ENCODE data around the gene ZBTB32. TPM values are rescaled to one million over a fixed set of nuclear protein-coding genes. Genes with fewer than 3 reads are reported as not detected.
A peak's percentile ranks its signal among the peaks of the same experiment; 100 is the strongest.

The ZBTB32 gene
- total RNA-seq, 1 donor: not detected

GRCh38 chr19:35755550-35756376, 51.4 kb downstream of the ZBTB32 start:
- no peaks in the 10 kb centered on the region for H3K9me3 ChIP-seq (ENCODE audit: low read depth, low read length)
- H3K36me3 ChIP-seq (ENCODE audit: insufficient read depth, low read length): peaks cover 34% of the 10 kb centered on the region
- H3K27ac ChIP-seq (ENCODE audit: low read depth, low read length): peak overlapping the region; percentile 84
- peak; percentile 91 for DNase-seq (ENCODE audit: insufficient read length, low spot score, missing footprints)
- peak overlapping the region; percentile 51 for H2AFZ ChIP-seq (ENCODE audit: low read length)
- no peak for TF ChIP-seq CTCF (IDR thresholded peaks at IDR 0.05; ENCODE audit: extremely low read depth, low read depth, low read length)
- H3K79me2 ChIP-seq (ENCODE audit: insufficient read depth, low read length): peaks cover 24% of the 10 kb centered on the region
- H4K20me1 ChIP-seq (ENCODE audit: insufficient read depth, low read length): peaks cover 10% of the 10 kb centered on the region
- no peaks in the 10 kb centered on the region for H3K27me3 ChIP-seq (ENCODE audit: insufficient read depth, low read length)
- peak overlapping the region; percentile 64 for H3K4me2 ChIP-seq (ENCODE audit: insufficient read depth, low read length)
- peak overlapping the region; percentile 76 for H3K4me3 ChIP-seq (ENCODE audit: insufficient read depth, low read length)
- peaks cover 28% of the 10 kb centered on the region for H3K4me1 ChIP-seq (ENCODE audit: insufficient read depth, low read length)

GRCh38 chr19:35756377-35757230, 52.2 kb downstream of the ZBTB32 start, which contains the start of gene HSPB6:
TSS of gene HSPB6 (minus strand) at chr19:35757029. CDS start at chr19:35757008, 21 bp downstream.
- Histone ChIP-seq H3K27ac (ENCODE audit: low read depth, low read length) (peak within 1 kb of the TSS; percentile 84), H3K4me2 (ENCODE audit: insufficient read depth, low read length) (peak within 1 kb of the TSS; percentile 64), H3K79me2 (ENCODE audit: insufficient read depth, low read length) (peaks cover 26% of the 10 kb centered on the region), H3K4me3 (ENCODE audit: insufficient read depth, low read length) (peak within 1 kb of the TSS; percentile 76), H4K20me1 (ENCODE audit: insufficient read depth, low read length) (peaks cover 10% of the 10 kb centered on the region), H2AFZ (ENCODE audit: low read length) (peak within 1 kb of the TSS; percentile 63), H3K4me1 (ENCODE audit: insufficient read depth, low read length) (peaks cover 32% of the 10 kb centered on the region), H3K9me3 (ENCODE audit: low read depth, low read length) (no peaks in the 10 kb centered on the region), H3K27me3 (ENCODE audit: insufficient read depth, low read length) (no peaks in the 10 kb centered on the region), H3K36me3 (ENCODE audit: insufficient read depth, low read length) (peaks cover 37% of the 10 kb centered on the region)
- peak; percentile 93 for DNase-seq (ENCODE audit: insufficient read length, low spot score, missing footprints)
- TF ChIP-seq CTCF (IDR thresholded peaks at IDR 0.05; ENCODE audit: extremely low read depth, low read depth, low read length): no peak

- Histone ChIP-seq H3K4me2 (ENCODE audit: insufficient read depth, low read length) (peak overlapping the region; percentile 64), H3K79me2 (ENCODE audit: insufficient read depth, low read length) (peaks cover 26% of the 10 kb centered on the region), H3K4me3 (ENCODE audit: insufficient read depth, low read length) (peak overlapping the region; percentile 76), H4K20me1 (ENCODE audit: insufficient read depth, low read length) (peaks cover 10% of the 10 kb centered on the region), H3K27ac (ENCODE audit: low read depth, low read length) (peak overlapping the region; percentile 84), H3K4me1 (ENCODE audit: insufficient read depth, low read length) (peaks cover 32% of the 10 kb centered on the region), H2AFZ (ENCODE audit: low read length) (peak overlapping the region; percentile 63), H3K27me3 (ENCODE audit: insufficient read depth, low read length) (no peaks in the 10 kb centered on the region), H3K36me3 (ENCODE audit: insufficient read depth, low read length) (peaks cover 37% of the 10 kb centered on the region), H3K9me3 (ENCODE audit: low read depth, low read length) (no peaks in the 10 kb centered on the region)
- DNase-seq (ENCODE audit: insufficient read length, low spot score, missing footprints): peak; percentile 97
- TF ChIP-seq CTCF (IDR thresholded peaks at IDR 0.05; ENCODE audit: extremely low read depth, low read depth, low read length): no peak
Observed at GRCh38 chr19:35757231-35757748, 52.9 kb downstream of the ZBTB32 start.
